Renal cortical epithelial cell (primary cell): Measurements from ENCODE around the gene RGSL1. TPM values are rescaled to one million over a fixed set of nuclear protein-coding genes. Genes with fewer than 3 reads are reported as not detected.
"Not testable (repeated sequence)": the region's sequence is repeated elsewhere in the genome, so short reads cannot be mapped to it uniquely, and the experiment has no call there.

Experiments used
- DNase-seq: peaks from one replicate; pipeline ENCODE4 v3.0.0-alpha.2; 2011; ENCODE audit warnings: low read depth
- total RNA-seq: library from RNA; depleted of rRNA; stranded (reverse); fragments of >200 nt; gene quantifications from 2 replicates; pipeline ENCODE4 v1.2.3, GENCODE V29; 2014

RGSL1 gene
- total RNA-seq, 1 donor from 2014 or later = 0.15 TPM

DNA sequence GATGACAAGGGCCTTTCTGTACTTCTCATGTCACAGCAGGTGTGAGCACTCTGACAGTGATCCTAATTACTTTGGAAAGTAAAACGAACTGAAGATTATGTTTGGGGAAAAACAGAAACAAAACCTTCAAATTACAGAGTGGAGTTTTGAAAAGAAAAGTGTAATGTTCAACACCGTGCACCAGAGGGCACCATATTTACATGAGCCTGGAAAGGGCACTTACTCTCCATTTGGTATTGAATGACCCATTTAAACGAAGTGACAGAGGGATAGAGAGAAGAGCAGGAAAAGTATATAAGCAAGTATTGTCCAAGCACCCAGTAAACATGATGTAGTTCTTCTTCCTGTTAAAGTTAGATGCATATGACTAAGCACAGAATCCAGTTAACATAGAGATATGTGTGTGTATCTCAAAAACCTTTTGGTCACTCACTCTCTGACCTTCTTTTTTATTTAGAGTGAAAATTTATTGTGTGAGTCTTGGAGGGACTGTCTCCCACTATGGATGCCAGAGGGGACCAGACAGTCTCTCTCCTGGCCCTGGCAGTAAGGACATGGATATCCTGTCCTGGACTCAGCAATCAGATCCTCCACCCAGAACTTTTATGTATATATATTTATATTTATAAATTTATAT is 3.8 kb upstream of the RGSL1 start:
- peak; percentile 49 for DNase-seq

GRCh38 chr1:182447124-182447523 is 2.8 kb upstream of the RGSL1 start:
- DNase-seq = not testable (repeated sequence)

- DNase-seq = no peak
These were observed 2.3 kb upstream of the RGSL1 start for GRCh38 chr1:182447660-182448059.

- no peak for DNase-seq
These were observed 3.7 kb downstream of the RGSL1 start for GRCh38 chr1:182453631-182454030.

DNA sequence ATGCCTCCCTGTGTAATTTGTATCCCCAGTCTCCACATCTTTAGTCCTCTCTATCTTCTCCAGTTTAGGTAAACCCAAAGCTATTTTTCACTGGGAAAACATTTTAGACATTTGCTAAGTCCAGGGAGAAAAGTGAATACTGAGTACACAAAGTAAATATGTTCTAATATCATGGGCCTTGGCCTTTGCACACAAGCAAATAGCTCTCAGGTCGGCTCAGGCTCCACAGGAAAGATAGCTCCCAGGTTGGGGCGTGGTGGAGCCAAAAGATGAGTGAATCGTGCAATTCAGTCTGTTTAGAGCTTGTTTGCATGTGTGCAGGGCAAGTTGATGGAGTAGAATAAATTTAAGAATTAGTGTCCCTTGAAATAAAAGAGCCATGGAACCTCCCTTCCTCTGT is 7.9 kb downstream of the RGSL1 start:
- DNase-seq = no peak

DNA sequence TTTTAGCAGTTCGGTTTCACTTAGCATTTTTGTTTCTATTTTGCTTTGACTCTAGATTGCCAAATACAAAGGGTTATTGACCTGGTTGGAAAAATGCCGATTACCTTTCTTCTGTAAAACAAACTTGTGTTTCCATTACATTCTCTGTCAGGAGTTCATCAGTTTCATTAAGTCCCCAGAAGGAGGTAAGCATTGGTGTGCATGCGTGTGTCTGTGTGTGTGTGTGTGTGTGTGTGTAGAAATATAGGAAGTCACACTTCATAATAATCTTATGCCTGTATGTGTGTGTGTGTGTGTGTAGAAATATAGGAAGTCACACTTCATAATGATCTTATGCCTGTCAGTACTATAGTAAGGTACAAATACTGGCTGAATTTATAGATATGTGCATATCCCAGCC is 10.0 kb downstream of the RGSL1 start:
- DNase-seq = no peak

- no peak for DNase-seq
These were observed 10.6 kb downstream of the RGSL1 start for GRCh38 chr1:182460550-182460951.

- DNase-seq = no peak
These were observed 23.6 kb downstream of the RGSL1 start for GRCh38 chr1:182473556-182473955.

- no peak for DNase-seq
These were observed 26.7 kb downstream of the RGSL1 start for GRCh38 chr1:182476625-182477024.

- DNase-seq = no peak
These were observed 28.3 kb downstream of the RGSL1 start for GRCh38 chr1:182478238-182478637.

GRCh38 chr1:182484067-182484466 is 34.1 kb downstream of the RGSL1 start:
- no peak for DNase-seq

GRCh38 chr1:182484531-182485257 is 34.7 kb downstream of the RGSL1 start:
- no peak for DNase-seq

DNA sequence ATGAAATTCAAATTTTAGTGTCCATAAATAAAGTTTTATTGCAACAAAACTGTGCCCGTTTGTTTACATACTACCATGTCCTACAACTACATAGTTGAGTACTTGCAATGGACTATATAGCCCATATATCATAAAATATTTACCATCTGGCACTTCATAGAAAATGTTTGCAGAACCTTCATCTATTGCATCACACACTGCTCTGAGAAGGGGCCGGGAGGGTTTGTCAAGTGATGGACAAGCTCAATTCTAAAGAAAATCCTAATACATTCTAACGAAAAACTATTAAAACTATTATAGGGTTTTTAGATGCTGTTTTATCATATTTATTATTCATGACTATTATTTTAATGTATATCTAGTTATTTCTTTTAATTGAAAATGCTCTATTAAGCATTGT is 35.9 kb downstream of the RGSL1 start:
- no peak for DNase-seq

DNA sequence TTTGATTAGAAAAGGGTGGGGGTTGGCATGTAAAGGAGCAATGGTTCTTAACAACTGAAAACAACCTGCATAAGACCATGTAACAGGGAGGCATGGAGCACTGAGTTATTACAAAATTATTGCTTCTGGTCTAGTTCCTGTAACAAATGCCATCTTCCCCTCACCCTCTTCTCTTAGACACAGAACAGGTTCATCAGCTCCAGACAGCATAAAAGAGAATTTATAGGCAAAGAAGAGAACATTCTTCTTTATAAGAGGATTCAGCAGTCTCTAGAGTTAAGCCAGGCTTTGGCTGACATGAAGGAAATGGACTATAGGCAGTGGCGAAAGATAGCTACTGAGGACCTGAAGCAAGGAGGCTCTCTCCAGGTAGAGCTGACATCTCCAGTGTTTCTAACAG is 38.9 kb downstream of the RGSL1 start:
- DNase-seq = no peak

GRCh38 chr1:182493063-182493462 is 43.1 kb downstream of the RGSL1 start:
- DNase-seq = no peak

- no peak for DNase-seq
These were observed 45.1 kb downstream of the RGSL1 start for GRCh38 chr1:182495002-182495401.

DNA sequence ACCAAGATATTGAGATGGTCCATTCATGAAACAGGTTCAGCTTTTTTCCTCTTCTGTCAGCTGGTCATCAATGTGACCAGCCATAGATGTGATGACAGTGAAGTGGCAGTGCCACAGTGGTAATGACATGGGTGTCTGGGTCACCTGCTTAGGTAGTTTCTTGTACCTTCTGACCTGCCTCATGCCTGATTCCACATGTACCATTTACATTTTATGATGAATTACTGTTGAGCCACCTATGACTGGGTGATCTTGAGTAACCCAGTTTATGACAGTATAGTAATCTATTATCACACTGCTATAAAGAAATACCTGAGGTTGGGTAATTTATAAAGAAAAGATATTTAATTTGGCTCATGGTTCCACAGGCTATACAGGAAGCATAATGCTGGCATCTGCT is 45.7 kb downstream of the RGSL1 start:
- DNase-seq = no peak

DNA sequence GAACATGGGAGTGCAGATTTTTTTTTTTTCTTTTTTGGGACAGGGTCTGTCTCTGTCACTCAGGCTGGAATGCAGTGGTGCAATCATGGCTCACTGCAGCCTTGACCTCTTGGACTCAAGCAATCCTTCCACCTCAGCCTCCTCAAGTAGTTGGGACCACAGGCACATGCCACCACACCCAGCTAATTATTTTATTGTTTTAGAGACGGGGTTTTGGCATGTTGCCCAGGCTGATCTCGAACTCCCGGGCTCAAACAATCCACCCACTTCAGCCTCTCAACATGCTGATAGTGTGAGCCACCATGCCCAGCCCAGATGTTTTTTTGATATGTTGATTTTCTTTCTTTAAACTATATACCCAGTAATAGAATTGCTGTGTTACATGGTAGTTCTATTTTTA is 57.7 kb downstream of the RGSL1 start:
- DNase-seq = peak; percentile 2

DNA sequence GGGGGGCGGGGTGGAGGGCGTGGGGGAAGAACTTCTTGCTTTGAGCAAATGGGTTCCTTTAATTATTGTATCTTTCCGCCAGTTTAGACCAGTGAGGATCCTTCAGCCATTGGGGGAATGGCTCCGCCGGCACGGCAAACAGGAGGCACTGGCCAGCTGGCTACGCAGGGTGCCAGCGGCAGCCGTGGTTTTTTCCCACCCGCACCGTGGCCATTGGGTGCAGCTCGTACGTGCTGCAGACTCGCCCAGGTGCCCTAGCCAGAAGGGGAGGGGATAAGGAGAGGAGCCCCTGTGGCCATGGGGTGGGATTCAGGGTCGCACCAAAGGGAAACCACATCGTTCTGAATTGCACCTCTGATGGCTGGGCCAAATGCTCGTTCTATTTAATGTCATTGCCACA is 65.6 kb downstream of the RGSL1 start:
- no peak for DNase-seq

DNA sequence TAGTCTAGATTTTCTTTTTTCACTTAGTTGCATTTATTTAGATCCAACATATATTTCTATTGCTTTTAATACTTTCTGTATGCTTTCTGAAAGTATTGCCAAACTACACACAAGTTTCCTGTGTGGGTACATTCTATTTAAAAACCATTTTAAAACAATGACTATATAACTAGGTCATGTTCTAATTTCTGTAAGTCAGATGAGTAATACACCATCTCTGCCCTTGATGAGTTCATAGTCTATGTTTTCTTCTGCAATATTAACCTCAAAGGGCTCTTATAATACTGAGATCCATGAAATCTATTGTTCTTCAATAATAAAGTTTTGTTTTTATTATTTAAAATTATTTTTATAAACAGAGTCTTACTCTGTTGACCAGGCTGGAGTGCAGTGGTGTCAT is 70.8 kb downstream of the RGSL1 start:
- no peak for DNase-seq

DNA sequence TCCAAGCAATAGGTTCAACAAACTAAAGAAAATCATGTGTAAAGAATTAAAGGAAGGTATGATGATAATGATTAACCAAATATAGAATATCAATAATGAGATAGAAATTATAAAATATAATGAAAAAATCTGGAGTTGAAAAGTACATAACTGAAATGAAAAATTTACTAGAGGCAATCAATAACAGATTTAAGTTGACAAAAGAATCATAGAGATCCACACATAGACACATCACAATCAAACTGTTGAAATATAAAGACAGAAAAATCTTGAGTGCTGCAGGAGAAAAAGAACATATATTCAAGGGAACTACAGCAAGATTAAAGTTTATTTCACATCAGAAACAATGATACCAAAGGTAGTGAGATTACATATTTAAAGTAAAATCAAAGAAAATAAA is 75.4 kb downstream of the RGSL1 start:
- no peak for DNase-seq

GRCh38 chr1:182527680-182528079 is 77.7 kb downstream of the RGSL1 start:
- DNase-seq = no peak

DNA sequence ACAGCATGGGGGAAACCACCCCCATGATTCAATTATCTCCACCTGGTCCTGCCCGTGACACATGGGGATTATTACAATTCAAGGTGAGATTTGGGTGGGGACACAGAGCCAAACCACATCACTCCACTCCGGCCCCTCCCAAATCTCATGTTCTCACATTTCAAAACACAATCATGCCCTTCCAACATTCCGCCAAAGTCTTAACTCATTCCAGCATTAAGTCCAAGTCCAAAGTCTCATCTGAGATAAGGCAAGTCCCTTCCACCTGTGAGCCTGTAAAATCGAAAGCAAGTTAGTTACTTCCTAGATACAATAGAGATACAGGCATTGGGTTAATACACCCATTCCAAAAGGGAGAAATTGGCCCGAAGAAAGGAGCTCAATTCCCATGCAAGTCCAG is 78.3 kb downstream of the RGSL1 start:
- not testable (repeated sequence) for DNase-seq

- DNase-seq = no peak
These were observed 84.0 kb downstream of the RGSL1 start for GRCh38 chr1:182533896-182534295.
